ENCODE measurements around the gene GPN1.

DNA sequence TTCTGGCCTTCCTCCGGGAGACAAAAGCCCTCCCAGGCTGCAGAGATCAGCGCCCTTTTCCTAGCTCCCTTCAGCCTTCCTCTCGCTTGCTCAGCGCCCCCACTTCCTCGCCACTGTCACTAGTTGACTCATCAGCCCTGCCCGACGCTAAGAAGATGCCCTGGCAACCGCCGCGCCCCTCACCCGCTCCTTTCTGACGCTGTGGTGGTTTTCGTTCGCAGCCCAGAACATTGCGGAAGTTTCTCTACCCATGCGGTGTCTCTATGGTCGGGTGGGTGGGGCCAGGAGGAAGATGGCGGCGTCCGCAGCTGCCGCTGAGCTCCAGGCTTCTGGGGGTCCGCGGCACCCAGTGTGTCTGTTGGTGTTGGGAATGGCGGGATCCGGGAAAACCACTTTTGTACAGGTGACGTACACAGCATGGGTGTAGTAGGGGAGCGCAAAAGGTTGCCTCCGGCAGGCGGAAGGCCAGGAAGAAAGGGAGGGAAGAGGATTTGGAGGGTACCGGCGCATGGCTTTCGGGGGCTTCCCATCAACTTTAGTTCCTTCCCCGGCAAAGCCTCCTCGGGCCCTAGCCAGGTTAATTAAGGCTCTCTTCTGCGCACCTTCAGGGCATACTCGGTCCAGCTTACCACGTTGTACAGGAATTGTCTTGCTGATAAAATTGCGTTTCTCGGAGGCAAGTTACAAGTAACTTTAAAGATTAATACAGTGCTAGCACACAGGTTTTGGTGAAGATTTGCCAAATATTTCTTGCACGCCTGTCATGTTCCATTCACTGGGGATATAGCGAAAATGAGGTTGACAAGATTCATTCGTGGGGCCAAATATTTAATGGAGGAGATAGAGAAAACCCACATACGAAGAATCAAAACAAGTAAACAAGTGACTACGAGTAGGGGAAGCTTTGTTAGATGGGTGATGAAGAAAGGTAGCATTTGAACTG lies at the start of gene GPN1, which contains the start of gene CCDC121:
- TF ChIP-seq POLR2A (IDR thresholded peaks at IDR 0.05; ENCODE audit: low read depth, low read length), result peak; percentile 98
- TF ChIP-seq TAF1 (IDR thresholded peaks at IDR 0.05; ENCODE audit: low read depth, low read length), result peak; percentile 99
- TF ChIP-seq POLR2AphosphoS5 (IDR thresholded peaks at IDR 0.05; ENCODE audit: low read depth, low read length), result peak; percentile 94
- peak; percentile 72 for TF ChIP-seq SPI1 (IDR thresholded peaks at IDR 0.05; ENCODE audit: low read depth, low read length)

All from GM12891 (cell line).